Stimulated activated CD4-positive, alpha-beta T cell treated with anti-CD3 and anti-CD28 coated beads, TNF-alpha, amount 100 ng/mL, for 1 hour (primary cell): ENCODE data around the gene SETD1A.
"Not testable (repeated sequence)": the region's sequence is repeated elsewhere in the genome, so short reads cannot be mapped to it uniquely, and the experiment has no call there.

ENCODE experiments used
- DNase-seq, 3 donors: peaks; one replicate each; pipeline ENCODE4 v3.0.0-alpha.2; 2020; ENCODE audit warnings: low read depth in 3 of 3, low spot score in 1 of 3

SETD1A gene

GRCh38 chr16:30929167-30929566 is 28.4 kb upstream of the SETD1A start:
- DNase-seq, result no peak

GRCh38 chr16:30930160-30930571 is 27.4 kb upstream of the SETD1A start:
- no peak for DNase-seq

GRCh38 chr16:30931068-30931650 is 26.4 kb upstream of the SETD1A start:
- no peak for DNase-seq

GRCh38 chr16:30934827-30935557 is 22.6 kb upstream of the SETD1A start:
- no peak for DNase-seq

GRCh38 chr16:30937692-30938091 is 19.9 kb upstream of the SETD1A start:
- no peak for DNase-seq

GRCh38 chr16:30939571-30939970 is 18.0 kb upstream of the SETD1A start:
- DNase-seq, result not testable (repeated sequence)

- DNase-seq, result peak in 1 of 3 donors; percentile 48
Measured at GRCh38 chr16:30941600-30942425, 15.7 kb upstream of the SETD1A start.

- DNase-seq, result no peak
Measured at GRCh38 chr16:30942426-30942806, 15.1 kb upstream of the SETD1A start.

GRCh38 chr16:30944352-30944751 is 13.2 kb upstream of the SETD1A start:
- DNase-seq, result no peak

GRCh38 chr16:30946671-30947540 is 10.6 kb upstream of the SETD1A start:
- DNase-seq, result no peak

GRCh38 chr16:30947541-30947858 is 10.1 kb upstream of the SETD1A start:
- DNase-seq, result no peak

GRCh38 chr16:30947859-30948666 is 9.5 kb upstream of the SETD1A start:
- no peak for DNase-seq

- DNase-seq, result no peak
Measured at GRCh38 chr16:30948667-30949649, 8.6 kb upstream of the SETD1A start, which contains the start of gene ORAI3. Gene ORAI3 (plus strand): TSS chr16:30949068. CDS start chr16:30949290, 222 bp downstream.

GRCh38 chr16:30949650-30950515 is 7.7 kb upstream of the SETD1A start:
- no peak for DNase-seq

GRCh38 chr16:30950516-30951065 is 7.0 kb upstream of the SETD1A start:
- no peak for DNase-seq

GRCh38 chr16:30951193-30951592 is 6.4 kb upstream of the SETD1A start:
- no peak for DNase-seq

GRCh38 chr16:30951750-30952149 is 5.8 kb upstream of the SETD1A start:
- DNase-seq, result no peak

- no peak for DNase-seq
Measured at GRCh38 chr16:30953111-30953510, 4.4 kb upstream of the SETD1A start.
